GM12873 (cell line): ENCODE data around the gene FXYD6.

Experiments
- TF ChIP-seq, protein P1 (sequence below): IDR thresholded peaks from 2 replicates; pipeline ENCODE4 v1.5.1; 2012; ENCODE audit warnings: low read depth, mild to moderate bottlenecking, moderate library complexity, low read length, control low read depth; ENCODE audit not compliant: insufficient read depth; ENCODE audit errors: missing control alignments

FXYD6 gene, protein sequence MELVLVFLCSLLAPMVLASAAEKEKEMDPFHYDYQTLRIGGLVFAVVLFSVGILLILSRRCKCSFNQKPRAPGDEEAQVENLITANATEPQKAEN

DNA sequence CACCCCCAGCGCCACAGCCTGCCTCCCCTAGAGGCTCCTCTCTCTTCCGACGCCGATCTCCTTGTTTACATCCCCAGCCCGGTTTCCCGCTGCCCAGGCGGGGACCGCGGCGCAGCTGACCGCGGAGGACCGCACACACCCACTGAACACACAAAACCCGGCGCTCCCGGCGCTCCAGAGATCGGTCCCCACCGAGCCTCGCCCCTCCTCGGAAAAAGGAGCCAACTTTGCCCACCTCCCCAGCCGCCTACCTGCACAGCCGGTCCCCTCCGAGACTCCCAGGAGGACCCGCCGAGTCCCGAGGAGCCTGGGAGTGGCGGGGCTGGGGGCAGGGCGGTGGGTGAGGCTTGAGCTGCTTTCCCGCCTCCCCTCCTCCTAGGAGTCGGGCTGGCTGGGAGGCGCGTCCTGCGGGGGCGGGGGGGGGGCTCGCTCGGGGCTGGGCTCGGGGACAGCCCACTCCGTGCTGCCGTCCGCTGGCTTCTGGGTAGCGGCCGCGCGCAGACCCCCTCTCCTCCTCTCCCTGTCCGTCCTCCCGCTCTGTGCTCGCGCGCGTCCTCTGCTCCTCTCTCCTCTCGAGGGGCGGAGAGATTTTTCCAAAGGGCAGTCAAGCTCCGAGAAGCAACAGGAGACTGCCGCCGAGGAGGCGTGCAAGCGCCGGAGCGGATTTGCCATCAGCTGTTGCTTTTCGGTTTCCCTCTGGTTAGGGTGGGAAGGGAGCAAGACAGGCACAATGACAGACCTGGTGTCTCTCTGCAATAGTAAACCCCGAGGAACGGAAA, at the start of gene FXYD6:
Gene FXYD6 (minus strand): TSS at position 318 of the 779 bp plus-strand sequence. CDS start 33,882 bp downstream, outside the sequence.
- TF ChIP-seq, protein P1, sequence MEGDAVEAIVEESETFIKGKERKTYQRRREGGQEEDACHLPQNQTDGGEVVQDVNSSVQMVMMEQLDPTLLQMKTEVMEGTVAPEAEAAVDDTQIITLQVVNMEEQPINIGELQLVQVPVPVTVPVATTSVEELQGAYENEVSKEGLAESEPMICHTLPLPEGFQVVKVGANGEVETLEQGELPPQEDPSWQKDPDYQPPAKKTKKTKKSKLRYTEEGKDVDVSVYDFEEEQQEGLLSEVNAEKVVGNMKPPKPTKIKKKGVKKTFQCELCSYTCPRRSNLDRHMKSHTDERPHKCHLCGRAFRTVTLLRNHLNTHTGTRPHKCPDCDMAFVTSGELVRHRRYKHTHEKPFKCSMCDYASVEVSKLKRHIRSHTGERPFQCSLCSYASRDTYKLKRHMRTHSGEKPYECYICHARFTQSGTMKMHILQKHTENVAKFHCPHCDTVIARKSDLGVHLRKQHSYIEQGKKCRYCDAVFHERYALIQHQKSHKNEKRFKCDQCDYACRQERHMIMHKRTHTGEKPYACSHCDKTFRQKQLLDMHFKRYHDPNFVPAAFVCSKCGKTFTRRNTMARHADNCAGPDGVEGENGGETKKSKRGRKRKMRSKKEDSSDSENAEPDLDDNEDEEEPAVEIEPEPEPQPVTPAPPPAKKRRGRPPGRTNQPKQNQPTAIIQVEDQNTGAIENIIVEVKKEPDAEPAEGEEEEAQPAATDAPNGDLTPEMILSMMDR = no peak

DNA sequence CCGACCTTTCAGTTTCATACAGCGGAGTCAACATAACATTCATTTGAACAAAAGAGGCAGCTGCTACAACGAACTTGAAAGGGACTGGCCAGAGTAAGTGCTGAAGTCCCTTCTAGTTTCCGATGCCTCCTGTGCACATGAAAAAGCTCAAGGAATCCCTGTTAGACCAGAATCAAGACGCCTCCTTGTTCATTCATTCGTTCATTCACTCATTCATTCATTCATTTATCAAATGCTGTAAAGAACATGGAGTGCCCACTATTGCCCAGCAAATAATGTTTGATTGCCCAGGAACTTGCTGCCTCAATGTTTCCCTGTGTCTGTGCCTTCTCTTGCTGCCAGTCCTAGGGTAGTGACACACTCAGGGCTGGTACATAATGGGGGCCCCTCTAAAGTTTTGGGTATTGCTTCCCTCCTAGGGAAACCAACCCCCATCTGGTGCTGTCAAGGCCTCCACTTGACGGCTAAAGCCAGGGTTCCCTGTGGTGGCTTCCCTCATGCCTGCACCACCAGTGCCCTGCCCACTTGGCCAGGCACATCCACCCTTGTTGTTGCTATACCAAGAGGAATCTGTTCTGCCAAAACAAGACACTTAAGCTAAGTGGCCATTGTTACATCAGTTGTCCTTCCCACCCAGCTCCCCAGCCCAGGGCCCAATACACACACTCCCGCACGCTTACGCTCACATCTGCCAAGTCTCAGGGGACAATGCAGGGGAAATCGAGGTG, 48.9 kb upstream of the FXYD6 start:
- TF ChIP-seq, protein P1 = no peak

DNA sequence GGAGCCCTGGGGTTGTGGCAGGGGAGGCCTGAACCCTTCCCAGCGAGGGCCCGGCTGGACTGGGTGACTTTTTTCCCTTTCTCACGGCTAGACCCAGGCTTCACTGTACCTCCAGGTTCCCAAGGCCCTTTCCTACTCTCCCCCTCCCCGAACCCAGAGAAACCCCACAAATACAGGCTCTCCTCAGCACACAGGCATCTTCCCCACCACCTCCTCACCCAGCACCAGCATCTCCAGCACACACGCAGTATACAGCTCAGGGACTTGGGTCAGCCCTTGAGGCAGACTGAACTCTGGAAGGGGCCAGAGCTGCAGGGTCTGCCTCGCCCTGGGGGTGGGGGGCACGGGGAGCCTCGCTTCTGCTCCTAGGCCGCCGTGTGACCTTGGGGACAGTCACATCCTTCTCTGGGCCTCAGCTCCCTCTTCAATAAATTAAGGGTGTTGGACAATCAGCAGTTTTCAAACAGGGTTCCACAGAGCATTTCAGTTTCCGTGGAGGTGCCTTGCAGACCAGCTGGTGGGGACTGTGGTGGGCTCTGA, 48.2 kb upstream of the FXYD6 start:
- TF ChIP-seq, protein P1 = no peak

DNA sequence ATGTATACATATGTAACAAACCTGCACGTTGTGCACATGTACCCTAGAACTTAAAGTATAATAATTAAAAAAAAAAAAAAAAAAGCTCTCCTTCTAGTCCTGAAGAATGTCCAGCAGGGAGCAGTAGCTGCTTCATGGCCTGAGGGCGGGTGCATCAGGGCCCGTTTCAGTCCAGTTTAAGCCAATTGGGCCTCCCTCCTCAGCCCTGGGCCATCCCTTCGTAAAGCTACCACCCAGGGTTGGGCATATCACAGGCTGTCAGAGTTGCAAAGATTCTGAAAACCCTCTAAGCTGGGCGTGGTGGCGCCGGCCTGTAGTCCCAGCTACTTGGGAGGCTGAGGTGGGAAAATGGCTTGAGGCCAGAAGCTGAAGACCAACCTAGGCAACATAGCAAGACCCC, 47.3 kb upstream of the FXYD6 start:
- TF ChIP-seq, protein P1 = no peak

DNA sequence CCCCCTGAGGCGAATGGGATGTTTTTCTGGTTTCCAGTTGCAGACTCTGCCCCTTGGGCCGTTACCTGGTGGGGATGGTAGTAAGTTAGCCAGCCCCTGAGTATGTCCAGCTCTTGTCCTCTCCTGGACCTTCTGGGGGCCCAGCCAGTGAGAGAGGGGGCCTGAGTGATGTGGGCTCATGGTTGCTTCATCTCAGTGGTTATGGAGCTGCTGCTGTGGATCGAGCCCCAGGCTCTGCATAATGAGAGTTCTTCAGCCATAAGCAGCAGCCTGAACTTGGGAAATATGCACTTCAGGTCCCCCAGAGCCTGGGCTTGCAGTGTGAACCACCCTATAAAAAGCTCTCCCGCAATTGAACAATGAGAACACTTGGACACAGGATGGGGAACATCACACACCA, 46.8 kb upstream of the FXYD6 start:
- TF ChIP-seq, protein P1 = no peak

DNA sequence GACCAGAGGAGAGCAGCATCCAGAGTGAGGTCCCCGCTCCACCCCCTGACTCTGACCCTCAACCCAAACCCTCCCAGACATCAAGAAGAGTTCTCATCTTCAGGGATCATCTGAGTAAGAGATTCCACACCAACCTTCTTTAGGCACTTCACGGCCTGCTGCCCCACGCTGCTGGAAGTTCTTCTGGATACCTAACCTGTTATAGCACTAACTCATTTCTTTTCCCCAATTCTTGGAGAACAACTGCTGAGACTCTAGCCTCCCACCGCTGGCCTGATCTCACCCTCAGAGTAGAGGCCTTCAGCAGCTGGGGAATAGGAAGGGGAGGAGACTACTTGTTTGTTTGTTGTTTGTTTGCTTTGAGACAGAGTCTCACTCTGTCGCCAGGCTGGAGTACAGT, 45.4 kb upstream of the FXYD6 start:
- TF ChIP-seq, protein P1 = no peak

DNA sequence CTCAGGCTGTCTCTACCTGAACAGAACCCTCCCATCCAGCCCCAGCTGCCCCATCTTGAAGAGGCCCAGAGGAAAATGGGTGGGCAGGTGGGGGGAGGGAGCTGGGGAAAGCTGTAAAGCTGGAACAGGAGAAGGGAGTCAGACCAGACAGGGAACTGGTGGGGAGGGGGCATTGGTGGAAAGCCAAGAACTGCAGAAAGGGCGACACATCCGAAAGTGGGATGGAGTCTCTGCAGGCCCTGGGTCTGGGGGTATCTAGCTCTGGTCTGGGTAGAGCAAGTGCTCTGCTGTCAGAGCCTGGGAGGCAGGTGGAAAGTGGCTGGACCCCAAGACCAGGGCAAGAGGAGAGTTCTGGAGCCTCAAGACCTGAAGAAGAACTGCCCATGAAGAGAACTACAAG, 45.0 kb upstream of the FXYD6 start:
- TF ChIP-seq, protein P1 = no peak
